HG02798 (cell line): ENCODE measurements around the gene CREB3L2.
A peak's percentile ranks its signal among the peaks of the same experiment; 100 is the strongest.
"Not testable (repeated sequence)": the region's sequence is repeated elsewhere in the genome, so short reads cannot be mapped to it uniquely, and the experiment has no call there.

Experiments used
- ATAC-seq: cut with Tn5 transposase; IDR thresholded peaks from one replicate; pipeline ENCODE4 v1.9.1; 2021; ENCODE audit warnings: mild to moderate bottlenecking; ENCODE audit not compliant: unreplicated experiment, poor library complexity

CREB3L2 gene

GRCh38 chr7:138001529-138002095, at the start of gene CREB3L2:
Gene CREB3L2 (minus strand): TSS chr7:138002086. CDS start chr7:138001705, 381 bp downstream.
- ATAC-seq: peak; percentile 28

GRCh38 chr7:138049505-138050116, 47.7 kb upstream of the CREB3L2 start:
- ATAC-seq: no peak

DNA sequence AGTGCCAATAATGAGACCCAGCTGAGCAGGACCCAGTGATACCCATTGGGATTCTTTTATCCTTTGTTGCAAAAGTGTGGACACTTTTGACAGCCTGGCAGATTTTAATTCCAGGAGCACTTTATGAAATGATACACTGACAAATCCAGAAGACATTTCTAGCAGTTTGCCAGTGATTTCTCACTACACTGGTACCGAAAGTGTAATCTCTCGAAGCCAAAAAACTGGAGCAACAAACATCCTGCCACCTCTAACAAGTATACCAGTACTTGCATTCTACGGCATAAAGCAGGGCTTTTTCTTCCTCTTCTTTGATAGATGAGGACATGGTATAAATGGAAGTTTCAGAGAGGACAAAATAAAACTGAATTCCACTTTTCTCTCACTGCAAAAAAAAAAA, 46.0 kb upstream of the CREB3L2 start:
- no peak for ATAC-seq

- ATAC-seq: no peak
Measured at GRCh38 chr7:138044897-138045296, 43.0 kb upstream of the CREB3L2 start.

GRCh38 chr7:138040063-138040462, 38.2 kb upstream of the CREB3L2 start:
- not testable (repeated sequence) for ATAC-seq

DNA sequence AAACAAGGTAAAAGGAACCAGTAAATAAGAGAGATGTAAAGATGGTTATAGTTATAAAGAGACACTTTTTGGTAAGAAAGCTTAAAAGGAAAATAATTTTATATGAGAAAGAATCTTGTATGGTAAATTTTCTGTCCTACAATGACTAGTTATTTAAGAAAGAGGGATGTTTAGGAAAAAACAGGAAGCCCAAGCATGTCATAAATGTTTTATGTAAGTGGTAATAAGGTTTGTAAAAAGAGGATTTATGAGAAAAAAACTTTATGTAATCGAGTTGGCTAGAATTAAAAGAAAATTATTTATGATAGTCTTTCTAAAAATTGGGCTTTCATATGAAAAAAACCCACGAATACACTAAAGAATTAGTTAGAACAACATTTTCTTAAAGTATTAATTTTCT, 34.2 kb upstream of the CREB3L2 start:
- no peak for ATAC-seq

GRCh38 chr7:138033241-138033640, 31.4 kb upstream of the CREB3L2 start:
- ATAC-seq: no peak

- no peak for ATAC-seq
Measured at GRCh38 chr7:138032770-138033169, 30.9 kb upstream of the CREB3L2 start.

GRCh38 chr7:138032186-138032585, 30.3 kb upstream of the CREB3L2 start:
- ATAC-seq: peak; percentile 59

DNA sequence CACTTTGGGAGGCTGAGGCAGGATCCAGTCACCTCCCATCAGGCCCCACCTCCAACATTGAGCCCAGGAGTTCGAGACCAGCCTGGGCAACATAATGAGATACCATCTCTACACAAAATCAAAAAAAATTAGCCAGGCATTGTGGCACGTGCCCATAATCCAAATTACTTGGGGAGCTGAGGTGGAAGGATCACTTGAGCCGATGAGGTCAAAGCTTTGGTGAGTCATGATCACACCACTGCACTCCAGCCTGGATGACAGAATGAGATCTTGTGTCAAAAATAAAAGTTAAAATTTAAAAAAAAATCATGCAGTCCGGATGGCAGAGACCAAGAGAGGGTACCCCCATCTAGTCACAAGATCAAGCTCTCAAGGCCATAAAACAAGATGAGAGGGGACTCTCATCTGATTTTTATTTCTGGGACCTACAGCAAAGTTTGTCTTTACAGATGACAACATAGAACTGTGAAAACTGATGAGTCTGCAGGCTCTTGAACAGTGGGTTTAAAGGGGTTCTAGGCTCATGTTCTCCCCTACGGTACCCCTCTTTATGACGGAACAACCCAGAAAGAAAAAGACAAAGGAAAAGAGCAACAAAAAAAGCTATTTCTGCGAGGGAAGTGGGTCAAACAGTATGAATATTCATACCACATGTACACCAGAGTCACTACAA, 28.9 kb upstream of the CREB3L2 start:
- no peak for ATAC-seq

GRCh38 chr7:138029941-138030340, 28.1 kb upstream of the CREB3L2 start:
- ATAC-seq: no peak

DNA sequence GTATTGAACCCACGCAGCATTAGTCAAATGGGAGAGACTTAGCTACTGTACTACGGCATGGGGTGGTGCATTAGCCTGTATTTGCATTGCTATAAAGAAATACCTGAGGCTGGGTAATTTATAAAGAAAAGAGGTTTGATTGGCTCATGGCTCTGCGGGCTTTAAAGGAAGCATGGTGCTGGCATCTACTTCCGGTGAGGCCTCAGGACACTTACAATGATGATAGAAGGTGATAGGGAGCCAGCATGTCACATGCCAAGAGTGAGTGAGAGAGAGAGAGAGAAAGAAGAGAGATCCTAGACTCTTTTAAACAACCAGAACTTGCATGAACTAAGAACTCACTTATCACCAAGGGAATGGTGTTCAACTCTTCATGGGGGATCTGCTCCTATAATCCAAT, 27.2 kb upstream of the CREB3L2 start:
- ATAC-seq: no peak

DNA sequence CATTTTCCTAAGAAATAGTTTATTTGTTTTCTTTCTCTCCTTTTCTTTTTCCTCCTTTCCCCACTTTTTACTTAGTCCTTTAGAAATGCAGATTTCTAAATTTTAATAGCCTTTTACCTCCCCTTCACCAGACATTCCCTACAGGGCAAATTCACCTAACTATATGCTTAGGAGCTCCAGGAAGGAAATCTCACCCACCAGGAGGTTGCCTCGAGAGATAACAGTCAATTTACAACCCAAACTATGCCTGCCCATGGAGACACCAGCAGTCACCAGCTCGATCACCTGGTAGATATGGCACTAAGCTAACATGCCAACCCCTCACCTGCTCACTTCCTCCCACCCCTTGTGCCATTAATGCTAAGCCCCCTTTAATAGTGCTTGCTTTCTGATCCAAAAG, 25.2 kb upstream of the CREB3L2 start:
- no peak for ATAC-seq

GRCh38 chr7:138025215-138026186, 23.6 kb upstream of the CREB3L2 start:
- ATAC-seq: peak; percentile 50

DNA sequence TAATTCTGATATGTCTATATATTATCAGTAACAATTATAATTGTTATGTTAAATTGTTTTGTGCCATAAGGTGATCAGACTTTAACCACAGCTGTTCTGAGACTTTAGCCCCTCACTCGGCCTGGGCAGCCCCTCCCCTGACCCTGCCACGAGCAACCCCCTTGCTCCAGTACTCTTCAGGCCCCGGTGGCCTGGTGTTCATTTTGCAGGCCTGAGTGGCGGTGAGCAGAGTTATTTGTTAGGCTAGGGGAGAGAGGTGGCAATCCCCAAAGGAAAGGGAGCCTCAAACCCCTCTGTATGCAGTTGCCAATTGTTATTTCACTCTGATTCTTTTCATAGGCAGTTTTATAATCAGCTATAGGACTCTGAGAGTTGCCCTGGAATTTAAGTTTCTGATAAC, 22.9 kb upstream of the CREB3L2 start:
- ATAC-seq: no peak

- no peak for ATAC-seq
Measured at GRCh38 chr7:138024343-138024691, 22.4 kb upstream of the CREB3L2 start.

- ATAC-seq: peak; percentile 76
Measured at GRCh38 chr7:138023618-138024342, 21.9 kb upstream of the CREB3L2 start.

DNA sequence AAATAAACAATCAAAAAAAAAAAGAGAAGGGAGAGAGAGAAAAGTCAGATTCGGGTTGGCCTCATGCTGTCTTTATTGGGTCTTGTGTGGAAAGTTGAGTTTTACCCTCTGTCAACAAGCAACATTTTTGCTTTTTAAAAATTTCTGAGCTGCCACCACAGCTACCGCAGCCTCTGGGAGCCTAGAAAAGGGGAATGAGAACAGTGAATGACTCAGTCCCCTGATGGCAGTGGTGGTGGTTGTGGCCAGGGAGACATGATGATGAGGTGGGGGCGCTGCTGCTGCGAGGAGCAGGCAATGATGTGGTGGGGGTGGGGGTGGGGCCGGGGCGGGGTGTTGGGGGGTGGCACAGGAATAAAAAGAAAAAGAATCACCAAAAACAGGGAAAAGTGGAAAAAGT, 20.0 kb upstream of the CREB3L2 start:
- ATAC-seq: no peak

DNA sequence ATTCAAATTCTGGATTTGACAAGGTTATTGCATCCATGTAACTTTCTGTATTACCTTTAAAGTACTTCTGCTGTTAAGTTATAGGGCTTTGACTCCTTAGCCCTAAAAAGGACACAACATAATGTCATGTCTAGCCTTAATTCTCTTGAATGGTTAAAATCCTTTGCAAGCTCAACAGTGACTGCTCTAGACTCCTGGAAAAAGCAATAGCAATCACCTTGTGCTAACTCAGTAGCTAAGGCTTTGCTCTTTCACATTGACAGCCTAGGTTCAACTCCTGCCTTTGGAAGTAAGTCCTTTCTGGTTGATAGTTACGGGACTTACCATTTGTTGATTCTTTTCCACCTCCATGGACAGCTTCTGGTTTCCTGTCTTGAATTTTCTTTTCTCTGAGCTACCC, 16.1 kb upstream of the CREB3L2 start:
- no peak for ATAC-seq

DNA sequence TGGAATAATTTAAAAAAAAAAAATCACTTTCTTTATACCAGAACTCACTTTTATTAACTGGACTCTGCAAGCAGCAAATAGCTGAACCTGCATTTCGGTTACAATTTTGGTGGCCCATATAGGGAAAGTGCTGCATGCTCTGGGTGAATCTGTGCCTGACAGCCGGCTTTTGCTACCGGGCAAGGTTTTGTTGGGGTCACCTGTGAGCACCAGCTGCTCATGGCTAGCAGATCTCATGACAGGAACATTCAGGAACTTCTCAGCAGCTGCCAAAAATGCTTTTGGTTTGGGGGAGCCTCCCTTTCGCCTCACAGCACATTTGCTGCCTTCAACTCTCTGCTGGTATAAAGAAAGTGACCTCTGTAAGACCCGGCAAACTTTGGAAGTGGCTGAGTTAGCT, 13.2 kb upstream of the CREB3L2 start:
- ATAC-seq: no peak
